Upper lobe of right lung (tissue), 1 donor: Measurements from ENCODE around the gene RPAIN. TPM values are rescaled to one million over a fixed set of nuclear protein-coding genes. Genes with fewer than 3 reads are reported as not detected.

ENCODE experiments used
- ATAC-seq: fragments of 200-7000 bp; cut with Tn5 transposase; one replicate; pipeline ENCODE4 v1.9.1; 2020; ENCODE audit warnings: mild to moderate bottlenecking, moderate library complexity
- DNase-seq: peaks from one replicate; pipeline ENCODE4 v3.0.0-alpha.2; 2020
- H3K27ac ChIP-seq: fragments of 200-600 bp; one replicate; pipeline ENCODE4 v1.8.0; 2022
- H3K27me3 ChIP-seq: fragments of 200-600 bp; one replicate; pipeline ENCODE4 v1.8.0; 2022; ENCODE audit warnings: mild to moderate bottlenecking
- H3K36me3 ChIP-seq: fragments of 200-600 bp; one replicate; pipeline ENCODE4 v1.8.0; 2022
- H3K4me1 ChIP-seq: fragments of 200-600 bp; one replicate; pipeline ENCODE4 v1.8.0; 2022
- H3K4me3 ChIP-seq: fragments of 200-600 bp; one replicate; pipeline ENCODE4 v1.8.0; 2022; ENCODE audit warnings: mild to moderate bottlenecking
- H3K9me3 ChIP-seq: fragments of 200-600 bp; one replicate; pipeline ENCODE4 v1.8.0; 2022
- CTCF ChIP-seq: fragments of 200-600 bp; IDR thresholded peaks from one replicate; pipeline ENCODE4 v1.8.0; 2022; ENCODE audit warnings: antibody characterized with exemption
- intact Hi-C: fragments of 100-400 bp; cut with DNase I; formaldehyde crosslinking; loops from one replicate; pipeline ENCODE4 v1.11.0; 2022
- total RNA-seq: library from RNA; stranded (reverse); fragmentation: NEBNext Ultra II Directional; extraction: Animal tissue kit (Norgen Biotek cat#: 25700); gene quantifications from one replicate; pipeline ENCODE4 v1.2.1, GENCODE V29; 2021
- donor health status: DM: no; HTN: yes; CAD: no; lungs with severe emphysema.

The RPAIN gene
- total RNA-seq, 1 donor from 2014 or later, result 32.9 TPM

GRCh38 chr17:5473906-5474305 is 53.9 kb downstream of the RPAIN start:
- Histone ChIP-seq H3K4me3 (no peak overlapping the region), H3K27ac (no peak overlapping the region), H3K36me3 (peaks cover 77% of the 10 kb centered on the region), H3K9me3 (no peaks in the 10 kb centered on the region), H3K27me3 (no peaks in the 10 kb centered on the region), H3K4me1 (no peaks in the 10 kb centered on the region)
- no peak for DNase-seq
- intact Hi-C loops, result no loop called here
- no peak for TF ChIP-seq CTCF
- ATAC-seq, result no peak

- Histone ChIP-seq H3K9me3 (no peaks in the 10 kb centered on the region), H3K4me3 (no peak overlapping the region), H3K27me3 (no peaks in the 10 kb centered on the region), H3K36me3 (peaks cover 100% of the 10 kb centered on the region), H3K27ac (no peak overlapping the region), H3K4me1 (no peaks in the 10 kb centered on the region)
- DNase-seq (no peak), ATAC-seq (no peak)
- intact Hi-C loops, result no loop called here
- TF ChIP-seq CTCF, result no peak
These were observed 59.0 kb downstream of the RPAIN start for GRCh38 chr17:5478992-5479391.

DNA sequence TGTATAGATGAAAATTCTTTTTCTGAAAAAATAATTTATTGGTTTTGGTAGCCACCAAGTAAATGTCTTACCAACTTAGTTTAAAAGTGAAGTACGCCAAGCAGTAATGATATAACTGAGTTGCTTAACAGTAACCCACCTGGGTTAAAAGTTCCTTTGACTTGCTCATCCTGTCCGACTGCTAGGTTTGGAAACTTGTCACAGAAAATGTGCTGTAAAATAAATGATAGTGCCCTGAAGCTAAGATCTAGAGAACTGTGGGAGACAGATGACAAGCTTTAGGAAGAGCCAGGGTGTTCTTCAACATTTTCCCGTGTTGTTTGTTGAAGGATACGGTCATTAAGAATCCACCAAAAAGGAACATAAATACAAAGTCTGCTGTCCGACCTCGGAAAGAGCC is 61.0 kb downstream of the RPAIN start:
- Histone ChIP-seq H3K36me3 (peaks cover 82% of the 10 kb centered on the region), H3K27me3 (no peaks in the 10 kb centered on the region), H3K4me3 (no peak overlapping the region), H3K9me3 (no peaks in the 10 kb centered on the region), H3K4me1 (peaks cover 9% of the 10 kb centered on the region), H3K27ac (no peak overlapping the region)
- DNase-seq, result no peak
- ATAC-seq, result no peak
- intact Hi-C loops, result no loop called here
- no peak for TF ChIP-seq CTCF

DNA sequence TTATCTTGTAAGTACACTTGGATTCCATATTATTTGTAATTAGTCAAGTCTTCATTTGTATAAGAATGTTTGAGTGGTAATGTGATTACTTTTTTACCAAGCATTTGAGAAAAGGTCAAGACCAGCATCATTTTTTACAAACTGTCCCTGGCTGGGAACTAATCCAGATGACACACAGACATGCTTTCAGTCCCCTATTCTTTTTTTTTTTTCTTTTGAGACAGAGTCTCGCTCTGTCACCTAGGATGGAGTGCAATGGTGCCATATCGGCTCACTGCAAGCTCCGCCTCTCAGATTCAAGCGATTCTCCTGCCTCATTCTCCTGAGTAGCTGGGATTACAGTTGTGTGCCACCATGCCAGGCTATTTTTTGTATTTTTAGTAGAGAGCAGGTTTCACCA is 61.5 kb downstream of the RPAIN start:
- Histone ChIP-seq H3K27ac (no peak overlapping the region), H3K4me3 (no peak overlapping the region), H3K9me3 (no peaks in the 10 kb centered on the region), H3K4me1 (peaks cover 9% of the 10 kb centered on the region), H3K36me3 (peaks cover 77% of the 10 kb centered on the region), H3K27me3 (no peaks in the 10 kb centered on the region)
- DNase-seq (no peak), ATAC-seq (no peak)
- intact Hi-C loops, result no loop called here
- no peak for TF ChIP-seq CTCF

Other genes with a start within 250 kb of the RPAIN start
- 7.1 TPM for gene ZNF594, start 228.3 kb upstream of the RPAIN start, total RNA-seq
- gene SCIMP, start 185.3 kb upstream of the RPAIN start, total RNA-seq, result 24.8 TPM
- gene RABEP1, start 137.9 kb upstream of the RPAIN start, total RNA-seq, result 43.9 TPM
- gene NUP88, start 520 bp upstream of the RPAIN start, total RNA-seq, result 40.4 TPM
- 73.7 TPM for gene C1QBP, start 19.0 kb downstream of the RPAIN start, total RNA-seq
- gene DHX33, start 48.8 kb downstream of the RPAIN start, total RNA-seq, result 10.4 TPM
- 64.0 TPM for gene DERL2, start 66.0 kb downstream of the RPAIN start, total RNA-seq
- 17.0 TPM for gene MIS12, start 66.4 kb downstream of the RPAIN start, total RNA-seq
- 33.2 TPM for gene NLRP1, start 164.3 kb downstream of the RPAIN start, total RNA-seq